ENCODE measurements around the gene GBX1. TPM values are rescaled to one million over a fixed set of nuclear protein-coding genes. Genes with fewer than 3 reads are reported as not detected.

Gene GBX1
- total and polyA plus RNA-seq, 2 donors (not counting 3 experiments of a cell fraction or from before 2014, with no cell fraction given): not detected

DNA sequence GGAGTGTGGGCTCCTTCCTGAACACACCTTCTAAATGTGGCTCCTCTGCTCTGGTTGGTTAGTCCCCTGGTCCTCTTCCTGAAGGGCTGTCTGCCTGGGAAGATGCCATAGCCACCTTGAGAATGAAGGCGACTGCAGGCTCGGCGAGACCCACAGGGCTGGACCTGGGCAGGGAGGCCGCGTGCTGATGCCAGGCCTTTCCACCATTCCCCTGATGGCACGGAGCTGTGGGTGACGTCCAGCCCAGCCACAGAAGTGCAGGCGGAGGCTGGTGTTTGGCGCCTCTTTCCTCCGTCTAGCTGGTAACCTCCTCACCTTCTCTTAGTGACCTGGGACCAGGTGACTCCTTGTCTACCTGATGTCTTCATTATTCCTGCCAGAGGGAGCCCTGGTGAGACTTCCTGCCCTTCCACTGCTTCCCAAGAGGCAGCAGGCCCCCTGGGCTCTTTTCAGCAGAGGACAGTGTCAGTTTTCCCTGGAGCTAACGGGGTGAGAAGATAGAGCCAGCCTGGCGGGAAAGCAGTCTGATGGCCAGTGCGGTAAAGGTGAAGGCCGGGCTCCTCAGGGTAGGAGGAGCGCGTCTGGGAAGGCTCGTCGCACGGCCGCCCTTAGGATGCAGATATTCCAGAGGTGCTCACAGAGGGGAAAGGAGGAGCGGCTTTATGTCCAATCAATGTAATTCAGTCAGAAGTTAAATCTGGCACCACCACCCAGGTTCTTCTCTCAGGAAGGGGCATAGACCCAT lies 34.9 kb downstream of the GBX1 start:
- Histone ChIP-seq H4K20me1 (replicated peaks; ENCODE audit: control insufficient read depth, extremely low read depth, insufficient read depth, low read length) (no peaks in the 10 kb centered on the region), H3K4me1 (ENCODE audit: control insufficient read depth, extremely low read depth, insufficient read depth, low read length) (no peaks in the 10 kb centered on the region), H2AFZ (ENCODE audit: low read depth, low read length) (no peak overlapping the region), H3K9me3 (replicated peaks; ENCODE audit: control insufficient read depth, insufficient read depth, low read length) (no peaks in the 10 kb centered on the region), H3K9me1 (replicated peaks; ENCODE audit: control insufficient read depth, extremely low read depth, insufficient read depth, low read length) (no peaks in the 10 kb centered on the region), H3K27ac (ENCODE audit: insufficient read depth, low read depth, low read length) (no peak overlapping the region), H3K4me3 (replicated peaks in 1 of 3; ENCODE audit: insufficient read depth in 1 of 3, low read depth in 1 of 3, low read length in 3 of 3) (no peak overlapping the region), H3K27me3 (ENCODE audit: control insufficient read depth in 2 of 2, insufficient read depth in 2 of 2, low read length in 2 of 2) (no peaks in the 10 kb centered on the region), H3K79me2 (ENCODE audit: control insufficient read depth, insufficient read depth, low read length) (no peaks in the 10 kb centered on the region), H3K9ac (replicated peaks; ENCODE audit: extremely low read depth, insufficient read depth, low read length) (no peak overlapping the region), H3K4me2 (ENCODE audit: insufficient read depth, low read length) (no peak overlapping the region), H3K36me3 (ENCODE audit: control insufficient read depth in 2 of 2, extremely low read depth in 1 of 2, insufficient read depth in 2 of 2, low read length in 2 of 2) (peaks cover 9 to 74% of the 10 kb centered on the region in 2 experiments)
- dilution Hi-C loops (cut with MboI; ENCODE audit: extremely low pct_ligation_motif_present, low sequenced_read_pairs) (no loop called here), intact Hi-C loops (cut with micrococcal nuclease) (no loop called here)
- ChIA-PET POLR2A (no interaction called here), CTCF (no interaction called here)
- no peak for TF ChIP-seq JUN (IDR thresholded peaks at IDR 0.05; ENCODE audit: borderline replicate concordance, insufficient read depth, insufficient read length, low read depth)
- TF ChIP-seq GATA2 (IDR thresholded peaks at IDR 0.05; ENCODE audit: insufficient read depth, insufficient read length, low read depth, low read length): no peak
- TF ChIP-seq, protein P1, sequence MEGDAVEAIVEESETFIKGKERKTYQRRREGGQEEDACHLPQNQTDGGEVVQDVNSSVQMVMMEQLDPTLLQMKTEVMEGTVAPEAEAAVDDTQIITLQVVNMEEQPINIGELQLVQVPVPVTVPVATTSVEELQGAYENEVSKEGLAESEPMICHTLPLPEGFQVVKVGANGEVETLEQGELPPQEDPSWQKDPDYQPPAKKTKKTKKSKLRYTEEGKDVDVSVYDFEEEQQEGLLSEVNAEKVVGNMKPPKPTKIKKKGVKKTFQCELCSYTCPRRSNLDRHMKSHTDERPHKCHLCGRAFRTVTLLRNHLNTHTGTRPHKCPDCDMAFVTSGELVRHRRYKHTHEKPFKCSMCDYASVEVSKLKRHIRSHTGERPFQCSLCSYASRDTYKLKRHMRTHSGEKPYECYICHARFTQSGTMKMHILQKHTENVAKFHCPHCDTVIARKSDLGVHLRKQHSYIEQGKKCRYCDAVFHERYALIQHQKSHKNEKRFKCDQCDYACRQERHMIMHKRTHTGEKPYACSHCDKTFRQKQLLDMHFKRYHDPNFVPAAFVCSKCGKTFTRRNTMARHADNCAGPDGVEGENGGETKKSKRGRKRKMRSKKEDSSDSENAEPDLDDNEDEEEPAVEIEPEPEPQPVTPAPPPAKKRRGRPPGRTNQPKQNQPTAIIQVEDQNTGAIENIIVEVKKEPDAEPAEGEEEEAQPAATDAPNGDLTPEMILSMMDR (IDR thresholded peaks at IDR 0.05; ENCODE audit: extremely low read depth in 1 of 2, insufficient read depth in 1 of 2, low read depth in 1 of 2, low read length in 2 of 2): no peak
- no peak for TF ChIP-seq EZH2 (IDR thresholded peaks at IDR 0.05; ENCODE audit: borderline replicate concordance, low read depth, low read length, severe bottlenecking)
- TF ChIP-seq POLR2AphosphoS5 (IDR thresholded peaks at IDR 0.05; ENCODE audit: insufficient read depth, low read depth, low read length): no peak
- TF ChIP-seq, protein P2, sequence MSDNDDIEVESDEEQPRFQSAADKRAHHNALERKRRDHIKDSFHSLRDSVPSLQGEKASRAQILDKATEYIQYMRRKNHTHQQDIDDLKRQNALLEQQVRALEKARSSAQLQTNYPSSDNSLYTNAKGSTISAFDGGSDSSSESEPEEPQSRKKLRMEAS (IDR thresholded peaks at IDR 0.05; ENCODE audit: insufficient read depth, insufficient read length): no peak
- no peak for TF ChIP-seq FOS (IDR thresholded peaks at IDR 0.05; ENCODE audit: borderline replicate concordance, insufficient read depth, low read length)
- TF ChIP-seq POLR2A (IDR thresholded peaks at IDR 0.05; ENCODE audit: low read depth, low read length): no peak
- TF ChIP-seq MYC (IDR thresholded peaks at IDR 0.05; ENCODE audit: low read depth, low read length): no peak
- no TSS peak for BruUV-seq (replicated peaks)
- DNase-seq (ENCODE audit: low read depth, low spot score) (no peak), FAIRE-seq (no peak)

Measured in endothelial cell of umbilical vein (primary cell).